ENCODE measurements around the gene UBE2E3. TPM values are rescaled to one million over a fixed set of nuclear protein-coding genes. Genes with fewer than 3 reads are reported as not detected.

Gene UBE2E3
- total and polyA plus RNA-seq, 8 donors: 53.7 to 171 (median 144) TPM

DNA sequence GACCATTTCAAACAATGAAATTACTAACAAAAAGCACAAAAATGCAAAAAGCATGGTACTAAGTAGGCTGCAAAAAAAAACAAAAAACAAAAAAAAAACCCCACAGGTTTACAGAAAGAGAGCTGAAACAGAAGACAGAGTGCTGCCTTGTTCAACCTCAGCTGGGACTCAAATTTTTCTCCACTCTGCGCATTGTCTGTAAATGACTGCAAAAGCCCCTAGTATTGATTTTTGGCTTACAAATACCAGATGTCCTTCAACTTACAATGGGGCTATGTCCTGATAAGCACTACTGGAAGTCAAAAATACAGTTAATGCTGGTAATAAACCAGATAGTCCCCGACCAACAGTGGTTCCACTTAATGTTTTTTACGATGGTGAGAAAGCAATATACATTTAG lies 42.2 kb downstream of the UBE2E3 start:
- Histone ChIP-seq H3K4me1 (no peaks in the 10 kb centered on the region), H3K36me3 (no peaks in the 10 kb centered on the region), H3K4me3 (no peak overlapping the region), H3K27me3 (no peaks in the 10 kb centered on the region), H3K27ac (no peak overlapping the region), H3K9me3 (no peaks in the 10 kb centered on the region)
- ATAC-seq (no peak), DNase-seq (no peak)
- intact Hi-C loops (cut with DNase I): no loop called here
- TF ChIP-seq, protein P1, sequence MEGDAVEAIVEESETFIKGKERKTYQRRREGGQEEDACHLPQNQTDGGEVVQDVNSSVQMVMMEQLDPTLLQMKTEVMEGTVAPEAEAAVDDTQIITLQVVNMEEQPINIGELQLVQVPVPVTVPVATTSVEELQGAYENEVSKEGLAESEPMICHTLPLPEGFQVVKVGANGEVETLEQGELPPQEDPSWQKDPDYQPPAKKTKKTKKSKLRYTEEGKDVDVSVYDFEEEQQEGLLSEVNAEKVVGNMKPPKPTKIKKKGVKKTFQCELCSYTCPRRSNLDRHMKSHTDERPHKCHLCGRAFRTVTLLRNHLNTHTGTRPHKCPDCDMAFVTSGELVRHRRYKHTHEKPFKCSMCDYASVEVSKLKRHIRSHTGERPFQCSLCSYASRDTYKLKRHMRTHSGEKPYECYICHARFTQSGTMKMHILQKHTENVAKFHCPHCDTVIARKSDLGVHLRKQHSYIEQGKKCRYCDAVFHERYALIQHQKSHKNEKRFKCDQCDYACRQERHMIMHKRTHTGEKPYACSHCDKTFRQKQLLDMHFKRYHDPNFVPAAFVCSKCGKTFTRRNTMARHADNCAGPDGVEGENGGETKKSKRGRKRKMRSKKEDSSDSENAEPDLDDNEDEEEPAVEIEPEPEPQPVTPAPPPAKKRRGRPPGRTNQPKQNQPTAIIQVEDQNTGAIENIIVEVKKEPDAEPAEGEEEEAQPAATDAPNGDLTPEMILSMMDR (IDR thresholded peaks at IDR 0.05): no peak

DNA sequence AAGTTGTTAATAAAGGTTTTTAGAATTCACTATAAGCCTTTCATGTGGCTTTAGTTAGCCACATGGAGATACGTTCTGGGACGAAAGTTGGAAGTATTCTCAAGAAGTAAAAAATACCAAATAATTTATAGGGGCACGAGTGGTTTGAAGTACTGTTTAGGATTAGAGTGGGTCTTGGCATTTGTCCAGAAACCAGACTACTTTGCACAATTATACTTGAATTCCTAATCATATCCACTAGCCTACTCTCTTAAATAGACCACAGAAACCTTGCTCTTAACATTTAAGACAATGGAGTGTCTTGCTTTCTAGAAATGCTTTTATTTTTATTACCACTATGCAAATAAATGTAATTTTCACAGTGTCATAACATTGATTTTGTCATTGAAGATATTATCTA lies 44.6 kb downstream of the UBE2E3 start:
- Histone ChIP-seq H3K27me3 (no peaks in the 10 kb centered on the region), H3K36me3 (no peaks in the 10 kb centered on the region), H3K4me3 (no peak overlapping the region), H3K27ac (no peak overlapping the region), H3K4me1 (no peaks in the 10 kb centered on the region), H3K9me3 (no peaks in the 10 kb centered on the region)
- TF ChIP-seq, protein P1 (IDR thresholded peaks at IDR 0.05): no peak
- intact Hi-C loops (cut with DNase I): no loop called here
- ATAC-seq (no peak), DNase-seq (peak in 1 of 4 donors; percentile 17)

DNA sequence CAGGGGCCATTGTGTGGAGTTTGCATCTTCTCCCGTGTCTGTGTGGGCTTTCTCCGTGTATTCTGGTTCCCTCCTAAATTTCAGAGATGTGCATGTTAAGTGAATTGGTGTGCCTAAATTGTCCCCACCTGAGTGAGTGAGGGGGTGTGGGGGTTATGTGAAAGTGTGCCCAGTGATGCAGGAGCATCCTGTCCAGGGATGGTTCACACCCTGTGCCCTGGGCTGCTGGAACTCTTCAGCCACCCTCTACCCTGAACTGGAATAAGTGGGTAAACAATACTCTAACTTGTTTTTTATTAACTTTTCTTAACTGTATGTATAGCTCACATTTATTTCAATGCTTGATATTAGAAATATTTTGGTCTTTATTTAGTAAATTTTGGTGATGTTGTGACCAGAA lies 56.0 kb downstream of the UBE2E3 start:
- Histone ChIP-seq H3K36me3 (no peaks in the 10 kb centered on the region), H3K4me1 (no peaks in the 10 kb centered on the region), H3K27me3 (no peaks in the 10 kb centered on the region), H3K9me3 (no peaks in the 10 kb centered on the region), H3K4me3 (no peak overlapping the region), H3K27ac (no peak overlapping the region)
- intact Hi-C loops (cut with DNase I): no loop called here
- TF ChIP-seq, protein P1 (IDR thresholded peaks at IDR 0.05): no peak
- DNase-seq (no peak), ATAC-seq (no peak)

DNA sequence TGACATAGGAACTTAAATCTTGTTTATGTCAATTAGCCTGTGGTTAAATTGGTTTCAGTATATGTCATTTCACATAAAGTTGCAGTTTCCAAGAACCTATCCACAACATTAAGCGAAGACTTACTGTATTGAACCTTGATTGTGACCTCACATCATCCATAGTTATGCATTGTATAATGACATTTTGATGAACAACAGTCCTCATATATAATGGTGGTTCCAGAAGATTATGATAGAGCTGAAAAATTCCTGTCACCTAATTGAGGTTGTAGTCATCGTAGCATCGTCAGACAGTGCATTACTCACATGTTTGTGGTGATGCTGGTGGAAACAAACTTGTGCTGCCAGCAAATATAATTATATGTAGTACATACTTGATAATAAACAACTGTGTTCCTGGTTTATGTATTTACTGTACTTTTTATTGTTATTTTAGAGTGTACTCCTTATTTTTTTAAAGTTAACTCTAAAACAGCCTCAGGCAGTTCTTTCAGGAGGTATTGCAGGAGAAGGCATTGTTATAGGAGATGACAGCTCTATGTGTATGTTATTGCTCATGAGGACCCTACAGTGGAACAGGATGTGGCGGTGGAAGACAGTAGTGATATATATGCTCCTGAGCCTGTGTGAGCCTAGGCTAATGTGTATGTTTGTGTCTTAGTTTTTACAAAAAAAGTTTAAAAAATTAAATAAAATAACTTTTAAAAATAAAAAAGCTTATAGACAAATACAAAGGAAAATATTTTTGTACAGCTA lies 56.6 kb downstream of the UBE2E3 start:
- TF ChIP-seq, protein P1 (IDR thresholded peaks at IDR 0.05): no peak
- intact Hi-C loops (cut with DNase I): no loop called here
- H3K9me3 ChIP-seq: no peaks in the 10 kb centered on the region
- DNase-seq (no peak), ATAC-seq (no peak)
- H3K27ac ChIP-seq: no peak overlapping the region
- H3K36me3 ChIP-seq: no peaks in the 10 kb centered on the region
- no peaks in the 10 kb centered on the region for H3K4me1 ChIP-seq
- H3K4me3 ChIP-seq: no peak overlapping the region
- no peaks in the 10 kb centered on the region for H3K27me3 ChIP-seq

DNA sequence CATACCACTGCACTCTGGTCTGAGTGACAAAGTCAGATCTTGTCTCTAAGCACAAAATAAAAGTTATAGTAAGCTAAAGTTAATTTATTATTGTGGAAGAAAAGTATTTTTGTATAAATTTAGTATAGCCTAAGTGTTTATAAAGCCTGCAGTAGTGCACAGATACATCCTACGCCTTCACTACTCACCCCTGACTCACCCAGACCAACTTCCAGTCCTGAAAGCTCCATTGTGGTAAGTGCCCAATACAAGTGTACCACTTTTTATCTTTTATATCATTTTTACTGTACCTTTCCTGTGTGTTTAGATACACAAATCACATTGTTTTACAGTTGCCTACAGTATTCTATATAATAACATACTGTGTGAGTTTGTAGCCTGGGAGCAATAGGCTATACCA lies 57.5 kb downstream of the UBE2E3 start:
- Histone ChIP-seq H3K27ac (no peak overlapping the region), H3K27me3 (no peaks in the 10 kb centered on the region), H3K4me1 (no peaks in the 10 kb centered on the region), H3K4me3 (no peak overlapping the region), H3K36me3 (no peaks in the 10 kb centered on the region), H3K9me3 (no peaks in the 10 kb centered on the region)
- TF ChIP-seq, protein P1 (IDR thresholded peaks at IDR 0.05): no peak
- ATAC-seq: no peak
- intact Hi-C loops (cut with DNase I): no loop called here
- no peak for DNase-seq
